Measurements from ENCODE around the gene ENOPH1. TPM values are rescaled to one million over a fixed set of nuclear protein-coding genes. Genes with fewer than 3 reads are reported as not detected.

The ENOPH1 gene
- total RNA-seq, 3 donors from 2014 or later (not counting 1 experiment from before 2014, with no cell fraction given), result 21.0 to 26.1 (median 25.0) TPM

- H3K4me3 ChIP-seq (ENCODE audit: low read length), result no peak overlapping the region
- intact Hi-C loops (cut with micrococcal nuclease), result no loop called here
- DNase-seq (no peak), ATAC-seq (no peak)
- H3K9me3 Mint-ChIP-seq, result no peaks in the 10 kb centered on the region
- H3K36me3 Mint-ChIP-seq, result no peaks in the 10 kb centered on the region
- TF ChIP-seq, protein P1, sequence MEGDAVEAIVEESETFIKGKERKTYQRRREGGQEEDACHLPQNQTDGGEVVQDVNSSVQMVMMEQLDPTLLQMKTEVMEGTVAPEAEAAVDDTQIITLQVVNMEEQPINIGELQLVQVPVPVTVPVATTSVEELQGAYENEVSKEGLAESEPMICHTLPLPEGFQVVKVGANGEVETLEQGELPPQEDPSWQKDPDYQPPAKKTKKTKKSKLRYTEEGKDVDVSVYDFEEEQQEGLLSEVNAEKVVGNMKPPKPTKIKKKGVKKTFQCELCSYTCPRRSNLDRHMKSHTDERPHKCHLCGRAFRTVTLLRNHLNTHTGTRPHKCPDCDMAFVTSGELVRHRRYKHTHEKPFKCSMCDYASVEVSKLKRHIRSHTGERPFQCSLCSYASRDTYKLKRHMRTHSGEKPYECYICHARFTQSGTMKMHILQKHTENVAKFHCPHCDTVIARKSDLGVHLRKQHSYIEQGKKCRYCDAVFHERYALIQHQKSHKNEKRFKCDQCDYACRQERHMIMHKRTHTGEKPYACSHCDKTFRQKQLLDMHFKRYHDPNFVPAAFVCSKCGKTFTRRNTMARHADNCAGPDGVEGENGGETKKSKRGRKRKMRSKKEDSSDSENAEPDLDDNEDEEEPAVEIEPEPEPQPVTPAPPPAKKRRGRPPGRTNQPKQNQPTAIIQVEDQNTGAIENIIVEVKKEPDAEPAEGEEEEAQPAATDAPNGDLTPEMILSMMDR (IDR thresholded peaks at IDR 0.05), result no peak
- 96% methylated on average over 9 of the region's 10 CpGs for WGBS (ENCODE audit: insufficient coverage)
- no peaks in the 10 kb centered on the region for H3K9me3 ChIP-seq (ENCODE audit: control insufficient read depth, insufficient read depth, low read length)
- no peak overlapping the region for H3K27ac ChIP-seq (ENCODE audit: low read length)
- no peak overlapping the region for H3K4me3 Mint-ChIP-seq
- H3K36me3 ChIP-seq (ENCODE audit: control insufficient read depth, insufficient read depth, low read length), result no peaks in the 10 kb centered on the region
- H3K27ac Mint-ChIP-seq, result no peak overlapping the region
- H3K27me3 Mint-ChIP-seq (ENCODE audit: low read depth in 2 of 2), result no peaks in the 10 kb centered on the region
- H3K4me1 ChIP-seq (ENCODE audit: control insufficient read depth, insufficient read depth, low read length), result no peaks in the 10 kb centered on the region
- H3K27me3 ChIP-seq (ENCODE audit: control insufficient read depth, insufficient read depth, low read length), result no peaks in the 10 kb centered on the region
- H3K4me1 Mint-ChIP-seq, result no peaks in the 10 kb centered on the region
Observed at GRCh38 chr4:82491251-82491960, 61.0 kb downstream of the ENOPH1 start.

DNA sequence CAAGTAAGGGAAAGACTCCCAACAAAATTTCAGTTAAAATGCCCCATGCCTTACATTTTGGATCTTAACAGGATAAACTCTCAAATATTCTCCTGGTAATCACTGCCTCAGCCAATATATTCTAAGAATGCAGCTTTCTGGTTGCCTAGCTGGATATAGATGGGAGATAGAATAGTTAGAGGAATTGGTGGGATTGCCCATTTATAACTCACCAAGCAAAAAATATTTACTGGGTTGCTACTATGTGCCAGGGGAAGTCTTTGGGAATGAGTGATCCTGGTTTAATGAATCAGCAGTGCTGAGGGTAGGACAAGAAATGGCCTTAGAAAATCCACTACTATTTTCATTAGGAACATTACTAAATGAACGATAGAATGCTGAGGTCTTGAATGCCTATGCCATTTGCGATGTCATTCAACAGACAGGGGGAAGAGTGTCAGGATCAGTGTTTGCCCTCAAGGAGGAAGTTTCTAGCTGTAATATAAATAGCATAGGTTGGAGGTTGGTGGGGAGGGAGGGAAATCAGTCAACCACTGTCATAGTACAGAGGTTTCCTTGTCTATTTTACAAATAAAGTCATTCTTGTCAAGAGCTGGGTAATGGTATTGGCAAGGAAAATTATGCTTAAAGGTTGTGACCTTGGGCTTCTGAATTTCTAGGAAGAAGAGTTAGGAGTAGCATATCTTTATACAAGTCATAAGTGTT lies 63.5 kb downstream of the ENOPH1 start:
- intact Hi-C loops (cut with micrococcal nuclease), result no loop called here
- Mint-ChIP-seq H3K4me3 (no peak overlapping the region), H3K9me3 (no peaks in the 10 kb centered on the region), H3K27ac (no peak overlapping the region), H3K36me3 (no peaks in the 10 kb centered on the region), H3K27me3 (ENCODE audit: low read depth in 2 of 2) (no peaks in the 10 kb centered on the region), H3K4me1 (no peaks in the 10 kb centered on the region)
- no peaks in the 10 kb centered on the region for H3K36me3 ChIP-seq (ENCODE audit: control insufficient read depth, insufficient read depth, low read length)
- H3K9me3 ChIP-seq (ENCODE audit: control insufficient read depth, insufficient read depth, low read length), result no peaks in the 10 kb centered on the region
- no peaks in the 10 kb centered on the region for H3K4me1 ChIP-seq (ENCODE audit: control insufficient read depth, insufficient read depth, low read length)
- DNase-seq, result no peak
- H3K4me3 ChIP-seq (ENCODE audit: low read length), result no peak overlapping the region
- TF ChIP-seq, protein P1 (IDR thresholded peaks at IDR 0.05), result no peak
- H3K27ac ChIP-seq (ENCODE audit: low read length), result no peak overlapping the region
- no peaks in the 10 kb centered on the region for H3K27me3 ChIP-seq (ENCODE audit: control insufficient read depth, insufficient read depth, low read length)
- WGBS (ENCODE audit: insufficient coverage), result 84% methylated on average over 2 of the region's 2 CpGs
- ATAC-seq, result no peak

GRCh38 chr4:82495666-82496065 lies 65.3 kb downstream of the ENOPH1 start:
- no peaks in the 10 kb centered on the region for H3K36me3 Mint-ChIP-seq
- Histone ChIP-seq H3K4me3 (ENCODE audit: low read length) (no peak overlapping the region), H3K9me3 (ENCODE audit: control insufficient read depth, insufficient read depth, low read length) (no peaks in the 10 kb centered on the region), H3K27ac (ENCODE audit: low read length) (no peak overlapping the region), H3K36me3 (ENCODE audit: control insufficient read depth, insufficient read depth, low read length) (no peaks in the 10 kb centered on the region), H3K4me1 (ENCODE audit: control insufficient read depth, insufficient read depth, low read length) (no peaks in the 10 kb centered on the region), H3K27me3 (ENCODE audit: control insufficient read depth, insufficient read depth, low read length) (no peaks in the 10 kb centered on the region)
- H3K4me1 Mint-ChIP-seq, result no peaks in the 10 kb centered on the region
- ATAC-seq (no peak), DNase-seq (no peak)
- H3K27ac Mint-ChIP-seq, result no peak overlapping the region
- intact Hi-C loops (cut with micrococcal nuclease), result no loop called here
- H3K4me3 Mint-ChIP-seq, result no peak overlapping the region
- H3K27me3 Mint-ChIP-seq (ENCODE audit: low read depth in 2 of 2), result no peaks in the 10 kb centered on the region
- WGBS (ENCODE audit: insufficient coverage), result 86% methylated on average over 4 of the region's 4 CpGs
- no peaks in the 10 kb centered on the region for H3K9me3 Mint-ChIP-seq
- TF ChIP-seq, protein P1 (IDR thresholded peaks at IDR 0.05), result no peak
